Activated naive CD4-positive, alpha-beta T cell treated with anti-CD3 and anti-CD28 coated beads, Interleukin-2, amount 50 U/mL, for 72 hours (primary cell): ENCODE data around the gene MCM3. TPM values are rescaled to one million over a fixed set of nuclear protein-coding genes. Genes with fewer than 3 reads are reported as not detected.

Experiments used
- ATAC-seq, 2 donors: fragments of 150-1000 bp; cut with Tn5 transposase; 2 replicates each; pipeline ENCODE4 v1.10.0; 2021; ENCODE audit warnings: mild to moderate bottlenecking in 2 of 2, moderate library complexity in 2 of 2
- DNase-seq, 2 donors: peaks; one replicate each; pipeline ENCODE4 v3.0.0; 2021 to 2022; ENCODE audit warnings: low spot score in 2 of 2
- H3K27ac Mint-ChIP-seq, 2 donors: one replicate each; pipeline ENCODE4 v1.8.0; 2022; ENCODE audit warnings: mild to moderate bottlenecking in 2 of 2, mixed read lengths in 2 of 2
- H3K36me3 Mint-ChIP-seq, 2 donors: one replicate each; pipeline ENCODE4 v1.8.0; 2022; ENCODE audit warnings: mixed read lengths in 2 of 2
- H3K9me3 Mint-ChIP-seq, 2 donors: one replicate each; pipeline ENCODE4 v1.8.0; 2022; ENCODE audit warnings: mixed read lengths in 2 of 2
- total RNA-seq, 2 donors: library from RNA; stranded (reverse); gene quantifications; one replicate each; pipeline ENCODE4 v1.2.3, GENCODE V29; 2022

Gene MCM3
- total RNA-seq, 2 donors from 2014 or later = 239 to 276 TPM

DNA sequence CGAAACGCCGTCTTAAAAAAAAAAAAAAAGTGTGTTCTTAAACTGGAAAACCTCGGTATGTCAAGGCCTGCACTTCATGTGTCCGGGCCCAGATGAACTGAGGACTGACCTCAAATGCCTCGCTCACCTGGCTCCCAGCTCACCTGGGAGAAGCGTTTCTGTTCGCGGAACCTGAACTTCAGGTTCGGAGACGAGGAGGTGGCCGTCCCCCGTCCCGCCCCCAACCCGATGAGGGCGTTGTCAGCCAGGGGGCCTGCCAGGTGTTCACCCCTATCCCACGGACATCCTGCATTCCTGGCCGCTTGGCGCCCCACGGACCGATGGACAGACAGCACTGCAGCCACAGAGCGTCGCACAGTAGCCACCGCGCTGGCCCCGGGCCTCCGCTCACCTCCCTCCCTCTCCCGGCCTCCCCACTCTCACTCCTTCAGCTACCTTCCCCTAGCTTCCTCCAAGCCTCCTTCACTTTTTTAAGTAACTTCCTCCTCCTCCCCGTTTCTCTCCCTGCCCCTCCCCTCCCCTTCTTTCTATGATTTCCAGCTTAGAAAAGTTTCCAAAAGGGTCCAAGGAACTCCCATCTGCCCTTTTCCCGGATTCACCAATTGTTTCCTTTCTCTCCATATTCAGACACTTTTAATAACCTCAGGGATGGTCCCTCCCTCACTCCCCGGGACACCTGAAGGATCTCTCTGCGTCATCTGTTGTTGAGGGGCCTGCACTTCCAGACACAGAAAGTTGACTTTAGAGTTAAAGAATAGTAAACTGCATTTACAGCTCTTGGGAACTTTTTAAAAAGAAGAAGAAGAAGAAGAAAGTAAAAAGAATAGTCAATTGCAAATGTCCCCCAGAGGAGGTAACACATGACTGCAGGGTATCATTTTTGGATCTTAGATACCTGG is 22.7 kb upstream of the MCM3 start:
- H3K36me3 Mint-ChIP-seq = no peaks in the 10 kb centered on the region
- H3K9me3 Mint-ChIP-seq = peaks cover 0 to 3% of the 10 kb centered on the region in 2 donors
- H3K27ac Mint-ChIP-seq = peak overlapping the region; percentile 51 to 87
- ATAC-seq = peak in 1 of 2 donors; percentile 14
- no peak for DNase-seq

DNA sequence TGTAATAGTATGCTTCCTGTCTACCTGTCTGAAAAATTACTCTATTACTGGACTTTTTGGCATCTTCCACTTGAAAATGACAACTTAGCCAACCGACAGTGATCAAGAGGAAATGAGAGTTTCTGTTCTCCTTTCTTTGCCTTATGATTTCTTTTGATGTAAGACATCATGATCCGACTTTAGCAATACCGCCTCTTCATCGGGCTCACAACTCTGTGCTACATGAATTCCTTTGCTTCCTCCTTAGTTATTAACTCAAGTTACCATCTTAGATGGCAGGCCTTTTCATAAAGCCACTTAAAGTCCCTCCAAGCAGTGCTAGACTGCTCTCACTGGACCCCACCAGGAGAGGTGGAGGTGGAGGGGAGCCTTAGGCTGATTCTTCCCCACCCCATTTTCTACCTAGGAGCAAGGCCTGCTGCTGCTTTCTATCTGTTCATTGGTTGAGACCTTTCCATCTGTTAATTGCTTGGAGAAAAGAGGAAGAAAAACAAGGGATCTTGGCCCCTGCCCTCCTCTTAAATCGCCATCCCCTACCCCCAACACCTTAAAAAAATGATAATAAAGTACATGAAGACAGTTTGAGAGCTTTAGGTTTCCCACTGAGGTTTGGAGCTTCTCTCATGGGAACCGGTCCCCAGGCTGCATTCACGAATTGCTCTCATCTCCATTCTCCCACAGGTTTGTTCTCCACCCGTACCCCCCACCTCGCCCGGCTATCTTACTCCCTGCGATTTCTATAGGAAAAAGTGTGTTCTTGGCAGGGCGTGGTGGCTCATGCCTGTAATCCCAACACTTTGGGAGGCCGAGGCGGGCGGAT is 21.6 kb upstream of the MCM3 start:
- Mint-ChIP-seq H3K36me3 (peaks cover 0 to 6% of the 10 kb centered on the region in 2 donors), H3K27ac (peak overlapping the region; percentile 87 to 92), H3K9me3 (peaks cover 5% of the 10 kb centered on the region in 2 donors)
- DNase-seq (no peak), ATAC-seq (peak; percentile 54 to 73)

DNA sequence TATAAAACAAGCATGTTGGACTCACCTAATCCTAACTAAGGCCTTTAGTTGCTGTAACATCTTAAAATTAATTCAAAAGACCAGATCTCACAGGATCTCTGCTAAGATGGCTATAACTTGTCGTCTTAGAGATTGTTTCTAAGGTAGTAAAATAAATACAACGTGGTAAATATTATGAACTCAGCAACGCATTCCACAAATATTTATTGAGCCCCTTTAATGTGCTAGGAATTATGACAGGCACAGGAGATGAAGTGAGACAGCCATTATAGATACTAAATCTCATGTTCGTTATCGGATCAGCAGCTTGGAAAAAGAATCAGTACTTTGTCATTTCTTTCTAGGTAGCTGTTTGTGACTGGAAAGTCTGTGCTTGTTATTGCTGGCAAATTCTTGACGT is 20.9 kb upstream of the MCM3 start:
- DNase-seq (no peak), ATAC-seq (peak; percentile 4 to 29)

DNA sequence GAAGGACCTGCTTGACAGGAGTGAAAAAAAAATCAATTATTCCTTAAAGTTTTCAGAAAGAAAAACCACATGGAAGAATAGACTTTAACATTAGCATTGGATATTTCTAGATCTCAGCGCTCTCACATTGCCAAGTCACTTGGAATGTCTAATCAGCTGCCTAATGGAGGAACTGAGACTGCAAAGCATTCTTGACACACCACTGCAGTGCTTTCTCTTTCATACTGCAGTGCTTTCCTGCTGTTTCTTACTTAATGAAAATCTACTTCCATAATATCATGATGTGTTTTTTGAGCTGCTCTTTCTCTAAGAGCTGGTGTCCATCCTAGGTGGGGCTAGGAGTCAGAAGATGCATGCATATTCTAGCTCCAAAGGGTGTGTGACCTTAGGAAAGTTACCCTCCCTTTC is 20.4 kb upstream of the MCM3 start:
- Mint-ChIP-seq H3K27ac (peak overlapping the region; percentile 87 to 88), H3K9me3 (peaks cover 5 to 8% of the 10 kb centered on the region in 2 donors), H3K36me3 (peaks cover 0 to 10% of the 10 kb centered on the region in 2 donors)
- ATAC-seq (peak; percentile 24 to 25), DNase-seq (no peak)

More for the DNA sequence above, 20.9 kb upstream of the MCM3 start:
- Mint-ChIP-seq H3K9me3 (peaks cover 7 to 8% of the 10 kb centered on the region in 2 donors), H3K27ac (peak overlapping the region; percentile 39 to 87), H3K36me3 (peaks cover 0 to 10% of the 10 kb centered on the region in 2 donors)

DNA sequence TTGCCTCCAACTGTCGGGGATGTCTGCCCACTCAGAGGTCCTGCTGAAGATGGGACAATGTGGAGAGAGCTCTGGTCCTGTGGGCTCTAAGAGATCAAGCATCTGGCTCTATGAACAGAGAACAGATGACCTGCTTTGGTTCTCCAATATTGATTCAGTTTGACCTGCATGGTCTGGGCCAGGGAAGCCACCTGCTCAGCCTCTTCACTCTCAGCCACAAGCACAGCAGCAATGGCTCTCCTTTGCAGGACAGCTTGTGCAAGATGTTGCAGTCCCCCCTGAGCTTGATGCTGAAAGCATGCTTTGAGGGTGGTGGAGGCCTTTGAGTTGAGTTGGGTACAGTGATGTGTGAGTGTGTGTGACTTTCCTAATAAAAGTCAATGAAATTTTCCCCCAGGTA is 18.6 kb upstream of the MCM3 start:
- Mint-ChIP-seq H3K27ac (peak overlapping the region in 1 of 2 donors; percentile 62), H3K36me3 (peaks cover 0 to 10% of the 10 kb centered on the region in 2 donors), H3K9me3 (peaks cover 4 to 8% of the 10 kb centered on the region in 2 donors)
- DNase-seq (no peak), ATAC-seq (no peak)

DNA sequence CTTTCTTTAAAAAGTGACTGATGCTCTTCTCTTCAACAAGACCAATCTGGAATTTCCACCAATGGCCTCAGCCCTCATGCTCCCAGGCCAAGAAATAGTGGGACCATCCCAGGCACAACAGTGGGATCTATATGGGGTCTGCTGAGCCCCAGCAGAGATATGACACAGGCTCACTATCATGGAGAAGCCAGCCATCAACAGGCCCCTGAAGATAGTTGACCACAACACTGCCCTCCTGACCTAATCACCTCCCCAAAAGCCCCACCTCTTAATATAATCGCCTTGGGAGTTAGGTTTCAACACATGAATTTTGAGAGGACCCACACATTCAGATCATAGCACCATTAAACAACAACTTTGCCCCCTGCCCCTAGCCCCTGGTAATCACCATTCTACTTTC is 16.8 kb upstream of the MCM3 start:
- ATAC-seq = no peak
- no peak for DNase-seq
- Mint-ChIP-seq H3K9me3 (peaks cover 4 to 8% of the 10 kb centered on the region in 2 donors), H3K36me3 (peaks cover 0 to 10% of the 10 kb centered on the region in 2 donors), H3K27ac (peak overlapping the region in 1 of 2 donors; percentile 7)

DNA sequence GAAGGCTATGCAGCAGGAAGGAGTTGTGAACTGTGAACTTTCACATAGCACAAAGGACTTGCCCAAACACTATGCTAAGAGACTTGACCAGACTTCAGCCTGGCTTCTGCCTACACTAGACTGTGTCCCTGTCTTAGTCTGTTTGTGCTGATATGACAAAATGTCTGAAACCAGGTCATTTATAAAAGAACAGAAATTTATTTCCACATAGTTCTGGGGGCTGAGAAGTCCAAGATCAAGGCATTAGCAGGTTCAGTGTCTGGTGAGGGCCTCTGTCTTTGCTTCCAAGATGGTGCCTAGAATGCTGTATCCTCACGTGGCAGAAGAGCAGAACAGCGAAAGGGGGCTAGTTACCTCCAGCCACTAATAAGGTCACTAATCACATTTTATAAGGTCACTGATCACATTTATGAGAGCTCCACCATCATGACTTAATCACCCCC is 16.0 kb upstream of the MCM3 start:
- ATAC-seq (no peak), DNase-seq (no peak)
- Mint-ChIP-seq H3K27ac (no peak overlapping the region), H3K9me3 (peaks cover 4 to 14% of the 10 kb centered on the region in 2 donors), H3K36me3 (peaks cover 0 to 16% of the 10 kb centered on the region in 2 donors)

DNA sequence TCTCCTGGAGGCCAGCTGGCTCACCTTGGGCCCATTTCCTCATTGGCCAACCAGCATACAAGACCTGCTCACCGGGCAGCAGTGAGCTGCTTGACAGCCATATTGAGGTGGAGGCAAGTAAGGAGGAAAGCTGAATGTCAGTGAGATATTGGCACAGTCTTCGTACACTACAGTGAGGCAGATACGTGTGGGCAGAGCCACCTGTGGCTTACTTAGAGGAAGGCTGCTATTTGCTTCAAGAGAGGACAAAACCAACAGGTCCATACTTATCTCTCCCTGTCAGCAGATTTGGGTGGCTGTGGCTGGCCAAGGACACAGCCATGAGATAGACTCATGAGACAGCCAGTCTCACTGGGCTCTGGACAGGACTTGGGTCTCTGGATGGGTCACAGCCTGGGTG is 15.1 kb upstream of the MCM3 start:
- no peak for DNase-seq
- Mint-ChIP-seq H3K36me3 (peaks cover 0 to 18% of the 10 kb centered on the region in 2 donors), H3K9me3 (peaks cover 4 to 14% of the 10 kb centered on the region in 2 donors), H3K27ac (no peak overlapping the region)
- no peak for ATAC-seq

DNA sequence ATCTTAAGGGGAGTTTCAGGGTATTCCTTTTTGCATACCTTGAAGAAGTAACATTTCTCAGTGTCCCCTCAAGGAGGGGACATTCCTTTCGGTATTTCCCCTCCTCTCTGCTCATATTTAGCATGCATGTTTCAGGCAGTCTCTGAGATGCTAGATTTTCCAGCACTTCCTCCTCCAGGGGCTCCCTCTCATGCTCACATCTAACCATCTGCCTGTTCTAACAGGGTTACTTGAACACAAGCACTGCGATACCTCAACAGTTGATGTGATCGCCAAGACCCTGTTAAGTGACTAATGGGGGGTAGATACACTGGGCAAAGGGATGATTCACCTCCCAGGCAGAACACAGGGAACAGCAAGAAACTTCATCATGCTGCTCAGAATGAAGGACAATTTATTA is 12.9 kb upstream of the MCM3 start:
- H3K9me3 Mint-ChIP-seq = peaks cover 4 to 14% of the 10 kb centered on the region in 2 donors
- H3K36me3 Mint-ChIP-seq = peaks cover 0 to 18% of the 10 kb centered on the region in 2 donors
- DNase-seq (no peak), ATAC-seq (peak; percentile 12 to 32)
- peak overlapping the region; percentile 12 to 93 for H3K27ac Mint-ChIP-seq

DNA sequence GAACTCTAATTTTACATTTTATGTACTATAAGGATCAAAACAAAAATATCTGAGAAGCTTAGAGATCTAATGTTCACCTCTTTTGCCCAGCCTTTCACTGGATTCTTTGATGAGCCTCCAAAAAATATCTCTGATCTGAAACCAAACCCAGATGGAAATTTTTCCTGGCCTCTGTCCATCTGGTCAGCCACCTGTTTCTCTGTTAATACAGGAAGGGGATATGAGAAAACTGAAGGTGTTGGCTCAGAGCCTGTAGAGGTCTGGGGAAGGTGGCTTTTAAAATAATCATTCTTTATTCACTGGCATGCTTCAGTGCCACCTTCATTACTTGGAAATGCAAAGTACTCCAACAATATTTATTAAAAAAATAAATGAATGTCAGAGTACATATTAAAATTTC is 8.5 kb upstream of the MCM3 start:
- no peak for ATAC-seq
- Mint-ChIP-seq H3K36me3 (peaks cover 0 to 9% of the 10 kb centered on the region in 2 donors), H3K27ac (peak overlapping the region in 1 of 2 donors; percentile 16), H3K9me3 (peaks cover 0 to 6% of the 10 kb centered on the region in 2 donors)
- DNase-seq = no peak

DNA sequence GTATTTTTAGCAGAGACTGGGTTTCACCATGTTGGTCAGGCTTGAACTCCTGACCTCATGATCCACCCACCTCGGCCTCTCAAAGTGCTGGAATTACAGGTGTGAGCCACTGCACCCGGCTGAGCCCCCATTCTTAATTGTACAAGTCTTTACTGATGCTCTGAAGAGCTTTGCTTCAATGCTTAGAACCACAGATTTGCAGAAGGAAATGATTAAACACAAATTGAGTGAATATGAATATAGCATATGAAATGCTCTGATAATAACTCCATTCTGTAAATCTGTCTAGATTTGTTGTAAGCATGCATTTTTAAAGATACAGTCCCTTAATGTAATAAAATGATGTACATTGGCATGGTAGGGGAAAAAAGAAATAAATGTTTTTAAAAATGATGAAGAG is 4.3 kb upstream of the MCM3 start:
- peaks cover 3 to 4% of the 10 kb centered on the region in 2 donors for H3K36me3 Mint-ChIP-seq
- ATAC-seq (no peak), DNase-seq (no peak)
- peak overlapping the region in 1 of 2 donors; percentile 65 for H3K27ac Mint-ChIP-seq
- H3K9me3 Mint-ChIP-seq = no peaks in the 10 kb centered on the region

DNA sequence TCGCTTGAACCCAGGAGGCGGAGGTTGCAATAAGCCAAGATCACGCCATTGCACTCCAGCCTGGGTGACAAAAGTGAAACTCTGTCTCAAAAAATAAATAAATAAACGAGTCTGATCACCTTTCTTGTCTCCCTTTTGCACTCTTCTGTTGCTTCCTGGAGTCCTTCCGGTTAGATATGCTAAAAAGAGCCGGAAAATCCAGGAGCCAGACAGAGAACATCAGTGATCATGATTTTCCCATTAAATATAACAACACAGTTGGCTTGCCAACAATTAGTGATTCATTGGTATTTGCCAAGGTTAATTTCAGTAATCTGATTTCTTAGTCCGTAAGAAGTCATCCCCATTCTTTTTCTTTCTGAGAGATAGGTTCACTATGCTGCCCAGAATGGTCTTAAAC is 3.7 kb upstream of the MCM3 start:
- peak overlapping the region in 1 of 2 donors; percentile 65 for H3K27ac Mint-ChIP-seq
- peaks cover 10 to 11% of the 10 kb centered on the region in 2 donors for H3K36me3 Mint-ChIP-seq
- ATAC-seq = no peak

DNA sequence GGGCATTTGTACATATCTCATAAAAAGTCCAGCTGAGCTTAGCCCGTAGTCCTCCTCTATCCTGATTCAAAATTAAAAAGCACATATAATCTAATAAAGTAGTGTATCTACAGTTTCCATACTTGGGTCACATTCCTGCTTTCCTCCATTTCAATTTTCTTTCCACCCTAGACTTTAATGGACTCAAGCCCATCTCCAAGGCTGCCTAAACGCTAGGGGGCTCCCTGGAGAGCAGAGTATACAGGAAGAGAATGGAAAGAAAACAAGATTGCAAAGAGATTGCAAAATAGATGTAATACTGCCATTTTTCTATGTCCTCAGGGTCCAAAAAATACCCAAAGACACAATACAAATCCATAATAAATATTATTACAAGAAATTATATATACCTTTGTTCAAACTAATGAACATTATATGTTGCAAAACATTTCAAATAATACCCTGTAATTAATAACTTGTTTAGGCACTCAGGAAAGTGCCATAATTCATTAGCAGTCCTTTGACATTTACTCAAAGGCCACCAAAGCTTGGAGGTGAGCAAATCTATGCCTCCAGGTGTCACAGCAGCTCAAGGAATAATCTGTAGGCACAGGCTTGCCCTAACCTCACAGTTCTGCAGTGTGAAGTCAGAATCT is 2.4 kb upstream of the MCM3 start:
- peak overlapping the region; percentile 6 to 59 for H3K27ac Mint-ChIP-seq
- peaks cover 20 to 24% of the 10 kb centered on the region in 2 donors for H3K36me3 Mint-ChIP-seq
- ATAC-seq = no peak

More for the DNA sequence above, 3.7 kb upstream of the MCM3 start:
- H3K9me3 Mint-ChIP-seq = no peaks in the 10 kb centered on the region
- no peak for DNase-seq

DNA sequence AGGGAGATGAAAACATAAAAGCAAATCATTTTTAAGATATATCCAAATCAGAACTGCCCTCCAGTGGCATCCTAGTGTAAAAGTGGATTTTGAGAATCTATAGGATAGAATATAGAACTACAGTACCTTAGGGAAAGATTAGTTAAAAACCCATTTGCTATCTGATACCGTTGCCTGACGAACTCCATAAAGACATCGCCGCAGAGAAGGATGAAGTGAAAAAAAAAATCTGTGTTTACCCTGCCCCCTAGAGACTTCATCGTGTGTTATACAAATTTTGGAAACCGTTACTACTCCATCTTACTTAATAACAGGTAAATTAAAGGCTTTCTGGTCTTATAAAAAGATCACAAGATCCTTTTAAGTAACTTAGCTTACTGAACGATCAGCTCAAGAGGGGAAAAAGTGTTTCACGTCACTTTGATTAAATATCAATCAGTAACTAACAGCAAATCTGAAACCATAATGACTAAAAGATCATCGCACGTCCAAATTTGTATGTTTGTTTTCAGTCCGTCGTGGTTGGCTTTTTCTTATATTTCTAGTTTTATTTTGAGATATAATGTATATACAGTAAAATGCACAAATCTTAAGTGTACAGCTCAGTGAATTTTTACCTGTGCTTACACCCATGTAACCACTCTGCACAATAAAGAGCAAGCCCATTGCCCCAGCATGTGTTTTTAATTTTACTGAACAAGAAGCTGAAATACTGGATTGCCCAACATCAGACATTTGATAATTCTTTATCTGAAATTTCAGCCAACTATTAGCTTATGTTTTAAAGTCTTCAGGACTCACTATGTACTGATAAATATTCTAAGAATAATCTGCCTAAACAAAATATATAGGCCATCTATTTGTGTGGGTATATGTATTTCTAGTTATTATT is 881 bp upstream of the MCM3 start:
- Mint-ChIP-seq H3K36me3 (peaks cover 29 to 38% of the 10 kb centered on the region in 2 donors), H3K27ac (peak overlapping the region in 1 of 2 donors; percentile 59), H3K9me3 (no peaks in the 10 kb centered on the region)
- DNase-seq (no peak), ATAC-seq (peak in 1 of 2 donors; percentile 18)

More for the DNA sequence above, 2.4 kb upstream of the MCM3 start:
- peak in 1 of 2 donors; percentile 64 for DNase-seq
- H3K9me3 Mint-ChIP-seq = no peaks in the 10 kb centered on the region

DNA sequence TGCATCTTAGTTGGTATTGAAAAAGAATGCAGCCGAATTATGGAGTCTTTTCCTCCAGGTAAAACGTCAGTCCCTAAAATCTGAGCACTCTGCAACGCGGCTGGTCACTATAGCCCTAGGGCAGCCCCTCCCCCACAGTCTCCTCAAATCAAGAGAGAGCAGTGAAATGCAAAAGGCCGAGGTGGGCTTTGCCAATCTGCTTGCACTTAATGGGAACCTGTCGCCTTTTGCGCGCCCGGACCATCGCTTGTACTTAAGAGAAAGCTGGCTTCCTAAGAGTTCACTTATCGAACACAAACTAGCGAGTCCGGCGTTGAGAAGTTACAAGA is 447 bp downstream of the MCM3 start:
- DNase-seq (peak in 1 of 2 donors; percentile 61), ATAC-seq (no peak)
- Mint-ChIP-seq H3K9me3 (no peaks in the 10 kb centered on the region), H3K27ac (peak overlapping the region in 1 of 2 donors; percentile 90), H3K36me3 (peaks cover 36 to 50% of the 10 kb centered on the region in 2 donors)
